KG1 (cell line): Measurements from ENCODE around the gene ZBTB5.
"Not testable (repeated sequence)": the region's sequence is repeated elsewhere in the genome, so short reads cannot be mapped to it uniquely, and the experiment has no call there.

Experiments
- DNase-seq: peaks from one replicate; lab custom pipeline; 2025; lab: John Stamatoyannopoulos, UW

ZBTB5 gene

GRCh38 chr9:37405350-37405749 is 59.9 kb downstream of the ZBTB5 start:
- DNase-seq = no peak

- DNase-seq = no peak
Measured at GRCh38 chr9:37404590-37404989, 60.7 kb downstream of the ZBTB5 start.

- DNase-seq = no peak
Measured at GRCh38 chr9:37399336-37399735, 65.9 kb downstream of the ZBTB5 start.

GRCh38 chr9:37398464-37399025 is 66.7 kb downstream of the ZBTB5 start:
- DNase-seq = no peak

- not testable (repeated sequence) for DNase-seq
Measured at GRCh38 chr9:37397948-37398347, 67.3 kb downstream of the ZBTB5 start.

GRCh38 chr9:37395663-37396062 is 69.6 kb downstream of the ZBTB5 start:
- DNase-seq = no peak

GRCh38 chr9:37395229-37395628 is 70.0 kb downstream of the ZBTB5 start:
- no peak for DNase-seq

- no peak for DNase-seq
Measured at GRCh38 chr9:37392272-37392671, 73.0 kb downstream of the ZBTB5 start.

- no peak for DNase-seq
Measured at GRCh38 chr9:37390759-37391158, 74.5 kb downstream of the ZBTB5 start.
